GM12878 (cell line): ENCODE measurements around the gene FAM76B. TPM values are rescaled to one million over a fixed set of nuclear protein-coding genes. Genes with fewer than 3 reads are reported as not detected.

Source experiments
- ATAC-seq: fragments of 200-7000 bp; cut with Tn5 transposase; 3 replicates; pipeline ENCODE4 v1.9.1; 2020; ENCODE audit warnings: mild to moderate bottlenecking, moderate library complexity
- BruUV-seq: library from RNA; stranded (reverse); fragments of 400-500 nt; replicated peaks from 2 replicates; lab custom pipeline; 2021; lab: Mats Ljungman, UMichigan
- CTCF ChIA-PET: fragments of 300-600 bp; sonication (Branson Sonifier 250); formaldehyde crosslinking; extraction: SDS; loops from one replicate; lab custom pipeline; 2021; ENCODE audit warnings: inconsistent platforms; lab: Yijun Ruan, JAX
- POLR2A ChIA-PET: fragments of 350-600 bp; formaldehyde crosslinking; extraction: SDS; loops from one replicate; lab custom pipeline; 2021; ENCODE audit warnings: inconsistent platforms; lab: Charles Lee
- RAD21 ChIA-PET: fragments of 300-600 bp; sonication (Branson Sonifier 250); formaldehyde crosslinking; loops from one replicate; lab custom pipeline; 2023; ENCODE audit warnings: antibody characterized with exemption; ENCODE audit not compliant: unreplicated experiment; lab: Charles Lee
- SMC1A ChIA-PET: fragments of 300-600 bp; sonication (Branson Sonifier 250); formaldehyde crosslinking; loops from one replicate; lab custom pipeline; 2023; ENCODE audit not compliant: unreplicated experiment, uncharacterized antibody; lab: Charles Lee
- DNase-seq: peaks from one replicate; pipeline ENCODE4 v3.0.0-alpha.2; 2011; ENCODE audit warnings: low read depth, low spot score
- FAIRE-seq: peaks from 3 replicates; lab custom pipeline; 2011; peaks lifted over from hg19 to GRCh38; lab: Jason Lieb, UNC
- H2AFZ ChIP-seq: 2 replicates; pipeline ENCODE4 v1.6.0; 2011; ENCODE audit warnings: low read depth, low read length, control low read depth; ENCODE audit not compliant: control insufficient read depth
- H3K27ac ChIP-seq: 2 replicates; pipeline ENCODE4 v1.5.1; 2011; ENCODE audit warnings: control low read depth; ENCODE audit not compliant: control insufficient read depth, insufficient read depth
- H3K27me3 ChIP-seq, 2 experiments: replicated peaks in 1 of 2; 2 replicates each; pipeline versions ENCODE4 v1.6.0 to v1.6.1; 2011; ENCODE audit warnings: low read length in 1 of 2; ENCODE audit not compliant: control insufficient read depth in 2 of 2, insufficient read depth in 2 of 2
- H3K36me3 ChIP-seq, 2 experiments: 2 replicates each; pipeline ENCODE4 v1.5.1; 2011; ENCODE audit warnings: low read length in 1 of 2; ENCODE audit not compliant: control insufficient read depth in 2 of 2, insufficient read depth in 2 of 2
- H3K4me1 ChIP-seq: 2 replicates; pipeline ENCODE4 v1.6.1; 2011; ENCODE audit warnings: mild to moderate bottlenecking, low read length, moderate library complexity, mixed read lengths; ENCODE audit not compliant: control insufficient read depth, insufficient read depth
- H3K4me2 ChIP-seq: 2 replicates; pipeline ENCODE4 v1.6.0; 2011; ENCODE audit warnings: control low read depth; ENCODE audit not compliant: control insufficient read depth, insufficient read depth
- H3K4me3 ChIP-seq: fragments of 200-600 bp; sonication (generic); 2 replicates; pipeline ENCODE4 v1.5.1; 2016
- H3K79me2 ChIP-seq: 2 replicates; pipeline ENCODE4 v1.6.0; 2011; ENCODE audit warnings: low read length; ENCODE audit not compliant: control insufficient read depth, insufficient read depth
- H3K9ac ChIP-seq: 2 replicates; pipeline ENCODE4 v1.8.0; 2011; ENCODE audit warnings: low read length, control low read depth, mixed read lengths; ENCODE audit not compliant: control insufficient read depth, insufficient read depth
- H3K9me3 ChIP-seq: replicated peaks from 3 replicates; pipeline ENCODE4 v1.5.1; 2011; ENCODE audit warnings: mild to moderate bottlenecking, low read length; ENCODE audit not compliant: control insufficient read depth, insufficient read depth
- H4K20me1 ChIP-seq: 2 replicates; pipeline ENCODE4 v1.6.0; 2011; ENCODE audit not compliant: control insufficient read depth, insufficient read depth
- CHD4 ChIP-seq: fragments of 200-600 bp; sonication (generic); IDR thresholded peaks from 2 replicates; pipeline ENCODE4 v1.6.1; 2016; ENCODE audit warnings: mild to moderate bottlenecking
- KAT2A ChIP-seq: conservative IDR thresholded peaks from 2 replicates; pipeline ENCODE4 v1.6.1; 2011; ENCODE audit warnings: low read depth, low read length; ENCODE audit not compliant: control insufficient read depth
- RAD21 ChIP-seq: IDR thresholded peaks from 2 replicates; pipeline ENCODE4 v1.6.1; 2011; ENCODE audit warnings: mild to moderate bottlenecking, low read depth, low read length, moderate library complexity; ENCODE audit not compliant: insufficient read depth
- SMC3 ChIP-seq: IDR thresholded peaks from 2 replicates; pipeline ENCODE4 v1.6.1; 2011; ENCODE audit warnings: low read length, improper control_type of control experiment, borderline replicate concordance
- SUZ12 ChIP-seq: fragments of 200-600 bp; sonication (generic); IDR thresholded peaks from one replicate; pipeline ENCODE4 v1.6.1; 2018; ENCODE audit warnings: antibody characterized with exemption, mild to moderate bottlenecking; ENCODE audit not compliant: unreplicated experiment
- TBL1XR1 ChIP-seq: IDR thresholded peaks from 2 replicates; pipeline ENCODE4 v1.6.1; 2012; ENCODE audit warnings: low read depth, low read length, improper control_type of control experiment
- WRNIP1 ChIP-seq: IDR thresholded peaks from 2 replicates; pipeline ENCODE4 v1.6.1; 2011; ENCODE audit warnings: low read depth, low read length, improper control_type of control experiment, borderline replicate concordance
- ZZZ3 ChIP-seq: IDR thresholded peaks from 2 replicates; pipeline ENCODE4 v1.6.1; 2011; ENCODE audit warnings: low read depth; ENCODE audit not compliant: control insufficient read depth, insufficient read length
- WGBS: methylation state at CpG from one replicate; pipeline ENCODE4 v1.1.6; 2016; ENCODE audit warnings: low lambda C conversion rate; ENCODE audit not compliant: insufficient replicate concordance, insufficient coverage; ENCODE audit errors: missing lambda C conversion rate; 5-methylcytosine and 5-hydroxymethylcytosine counted together
- in situ Hi-C: fragments of 300-500 bp; cut with MboI; formaldehyde crosslinking; loops from 9 replicates; pipeline ENCODE4 v1.14.3; 2018; ENCODE audit warnings: mixed read lengths
- intact Hi-C: fragments of 100-400 bp; cut with micrococcal nuclease; formaldehyde crosslinking; loops from one replicate; pipeline ENCODE4 v1.14.2; 2022; ENCODE audit not compliant: unreplicated experiment
- polyA plus RNA-seq, 11 experiments: library from polyadenylated mRNA; depleted of rRNA in 4 of 11; unstranded in 6 of 11; stranded (reverse) in 5 of 11; fragments of >200 nt; fragmentation: Nextera tagmentation in 4 of 11; fragmentation: Illumina TruSeq in 1 of 11; extraction: Ambion mirVana in 4 of 11; extraction: Trizol in 1 of 11; gene quantifications; 1 replicate in 1 of 11; 2 replicates in 10 of 11; pipeline versions ENCODE4 v1.2.1 to v1.2.3, GENCODE V29; 2011 to 2016; ENCODE audit warnings: inconsistent platforms in 2 of 11, missing spikeins in 2 of 11, low read depth in 1 of 11
- total RNA-seq, 4 experiments: library from RNA; depleted of rRNA in 3 of 4; stranded (reverse); fragments of >200 nt in 3 of 4; fragmentation: Illumina TruSeq in 1 of 4; extraction: Trizol in 1 of 4; gene quantifications; 2 replicates each; pipeline versions ENCODE4 v1.2.1 to v1.2.3, GENCODE V29; 2013 to 2021
- TF ChIP-seq, protein P1 (sequence below), 3 experiments: IDR thresholded peaks in 2 of 3; conservative IDR thresholded peaks in 1 of 3; 2 replicates each; pipeline ENCODE4 v1.5.1; 2011; ENCODE audit warnings: low read depth in 3 of 3, low read length in 3 of 3, mild to moderate bottlenecking in 3 of 3, control low read depth in 2 of 3, moderate library complexity in 2 of 3, inconsistent platforms in 1 of 3, mixed read lengths in 1 of 3; ENCODE audit not compliant: control insufficient read depth in 2 of 3, insufficient read depth in 1 of 3; ENCODE audit errors: extremely low read depth in 1 of 3
- TF ChIP-seq, protein P2 (sequence below): fragments of 450-650 bp; IDR thresholded peaks from 2 replicates; pipeline ENCODE4 v1.6.1; 2017; ENCODE audit warnings: mild to moderate bottlenecking, low read depth, inconsistent platforms; ENCODE audit not compliant: poor library complexity, severe bottlenecking
- TF ChIP-seq, protein P3 (sequence below): fragments of 150-350 bp; IDR thresholded peaks from 2 replicates; pipeline ENCODE4 v1.6.1; 2014; ENCODE audit warnings: mild to moderate bottlenecking, low read depth, low read length

FAM76B gene
- total and polyA plus RNA-seq, 10 of the 15 experiments (the other 5 are each of a cell fraction or from before 2014, with no cell fraction given), result 13.5 to 56.8 (median 28.4) TPM

DNA sequence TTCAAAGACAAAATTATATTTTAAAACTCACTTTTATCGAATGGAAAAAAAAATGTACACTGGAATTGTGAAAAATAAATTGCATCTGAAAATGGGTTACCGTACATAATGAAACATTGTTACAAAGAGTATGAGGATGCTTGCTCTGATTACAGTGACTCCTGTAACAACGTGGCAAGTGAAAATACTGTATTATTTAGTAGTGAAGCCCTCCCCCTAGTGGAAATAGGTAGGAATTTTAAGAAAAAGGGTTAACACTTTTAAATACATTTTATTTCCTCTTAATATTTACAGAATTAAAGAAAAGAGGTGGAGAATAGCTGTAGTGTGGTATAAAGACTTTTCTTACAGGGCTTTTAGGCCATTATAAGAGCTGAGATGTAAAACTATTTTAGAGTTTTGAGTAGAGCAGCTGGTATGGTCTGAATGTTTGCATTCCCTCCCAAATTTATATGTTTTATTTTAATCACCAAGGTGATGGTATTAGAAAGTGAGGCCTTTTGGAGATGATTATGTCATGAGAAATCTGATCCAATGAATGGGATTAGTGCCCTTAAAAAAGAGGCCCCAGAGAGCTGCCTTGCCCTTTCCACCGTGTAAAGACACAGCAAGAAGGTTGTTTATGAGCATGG lies 25.2 kb downstream of the FAM76B start:
- H3K4me2 ChIP-seq, result no peak overlapping the region
- ATAC-seq, result peak; percentile 91
- no TSS peak for BruUV-seq
- ChIA-PET SMC1A (interaction anchor here (0.7 to 10.8 kb wide), 16 partner anchors 9 to 609 kb away, joined by 3 to 249 read pairs (median 4); partner anchors contain the start of genes CEP57 and FAM76B), CTCF (interaction anchor here (0.6 to 12.2 kb wide), 22 partner anchors 8 to 941 kb away, joined by 3 to 324 read pairs (median 4); partner anchors contain the start of gene SESN3), RAD21 (interaction anchor here (0.6 to 10.8 kb wide), 13 partner anchors 9 to 610 kb away, joined by 3 to 215 read pairs (median 4); partner anchors contain the start of genes CEP57, FAM76B and SESN3)
- H3K9me3 ChIP-seq, result no peaks in the 10 kb centered on the region
- no peak overlapping the region for H3K9ac ChIP-seq
- intact Hi-C loops, result loop anchor here (1.0 to 5.0 kb wide), 4 partner anchors 60 to 697 kb away; partner anchors contain the start of gene SRSF8
- H4K20me1 ChIP-seq, result no peaks in the 10 kb centered on the region
- peaks cover 0 to 2% of the 10 kb centered on the region in 2 experiments; a peak in 3 of 4 replicates for H3K36me3 ChIP-seq
- TF ChIP-seq, protein P1, sequence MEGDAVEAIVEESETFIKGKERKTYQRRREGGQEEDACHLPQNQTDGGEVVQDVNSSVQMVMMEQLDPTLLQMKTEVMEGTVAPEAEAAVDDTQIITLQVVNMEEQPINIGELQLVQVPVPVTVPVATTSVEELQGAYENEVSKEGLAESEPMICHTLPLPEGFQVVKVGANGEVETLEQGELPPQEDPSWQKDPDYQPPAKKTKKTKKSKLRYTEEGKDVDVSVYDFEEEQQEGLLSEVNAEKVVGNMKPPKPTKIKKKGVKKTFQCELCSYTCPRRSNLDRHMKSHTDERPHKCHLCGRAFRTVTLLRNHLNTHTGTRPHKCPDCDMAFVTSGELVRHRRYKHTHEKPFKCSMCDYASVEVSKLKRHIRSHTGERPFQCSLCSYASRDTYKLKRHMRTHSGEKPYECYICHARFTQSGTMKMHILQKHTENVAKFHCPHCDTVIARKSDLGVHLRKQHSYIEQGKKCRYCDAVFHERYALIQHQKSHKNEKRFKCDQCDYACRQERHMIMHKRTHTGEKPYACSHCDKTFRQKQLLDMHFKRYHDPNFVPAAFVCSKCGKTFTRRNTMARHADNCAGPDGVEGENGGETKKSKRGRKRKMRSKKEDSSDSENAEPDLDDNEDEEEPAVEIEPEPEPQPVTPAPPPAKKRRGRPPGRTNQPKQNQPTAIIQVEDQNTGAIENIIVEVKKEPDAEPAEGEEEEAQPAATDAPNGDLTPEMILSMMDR (IDR thresholded peaks at IDR 0.05 in 2 of 3, conservative IDR thresholded peaks at IDR 0.05 in 1 of 3; ENCODE audit: control insufficient read depth in 2 of 3, extremely low read depth in 1 of 3, insufficient read depth in 1 of 3, low read depth in 3 of 3, low read length in 3 of 3), result peak; percentile 43 to 66 (median 46); a peak in 5 of 6 replicates
- TF ChIP-seq TBL1XR1, result no peak
- TF ChIP-seq, protein P2, sequence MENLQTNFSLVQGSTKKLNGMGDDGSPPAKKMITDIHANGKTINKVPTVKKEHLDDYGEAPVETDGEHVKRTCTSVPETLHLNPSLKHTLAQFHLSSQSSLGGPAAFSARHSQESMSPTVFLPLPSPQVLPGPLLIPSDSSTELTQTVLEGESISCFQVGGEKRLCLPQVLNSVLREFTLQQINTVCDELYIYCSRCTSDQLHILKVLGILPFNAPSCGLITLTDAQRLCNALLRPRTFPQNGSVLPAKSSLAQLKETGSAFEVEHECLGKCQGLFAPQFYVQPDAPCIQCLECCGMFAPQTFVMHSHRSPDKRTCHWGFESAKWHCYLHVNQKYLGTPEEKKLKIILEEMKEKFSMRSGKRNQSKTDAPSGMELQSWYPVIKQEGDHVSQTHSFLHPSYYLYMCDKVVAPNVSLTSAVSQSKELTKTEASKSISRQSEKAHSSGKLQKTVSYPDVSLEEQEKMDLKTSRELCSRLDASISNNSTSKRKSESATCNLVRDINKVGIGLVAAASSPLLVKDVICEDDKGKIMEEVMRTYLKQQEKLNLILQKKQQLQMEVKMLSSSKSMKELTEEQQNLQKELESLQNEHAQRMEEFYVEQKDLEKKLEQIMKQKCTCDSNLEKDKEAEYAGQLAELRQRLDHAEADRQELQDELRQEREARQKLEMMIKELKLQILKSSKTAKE, result peak; percentile 41
- TF ChIP-seq, protein P3, sequence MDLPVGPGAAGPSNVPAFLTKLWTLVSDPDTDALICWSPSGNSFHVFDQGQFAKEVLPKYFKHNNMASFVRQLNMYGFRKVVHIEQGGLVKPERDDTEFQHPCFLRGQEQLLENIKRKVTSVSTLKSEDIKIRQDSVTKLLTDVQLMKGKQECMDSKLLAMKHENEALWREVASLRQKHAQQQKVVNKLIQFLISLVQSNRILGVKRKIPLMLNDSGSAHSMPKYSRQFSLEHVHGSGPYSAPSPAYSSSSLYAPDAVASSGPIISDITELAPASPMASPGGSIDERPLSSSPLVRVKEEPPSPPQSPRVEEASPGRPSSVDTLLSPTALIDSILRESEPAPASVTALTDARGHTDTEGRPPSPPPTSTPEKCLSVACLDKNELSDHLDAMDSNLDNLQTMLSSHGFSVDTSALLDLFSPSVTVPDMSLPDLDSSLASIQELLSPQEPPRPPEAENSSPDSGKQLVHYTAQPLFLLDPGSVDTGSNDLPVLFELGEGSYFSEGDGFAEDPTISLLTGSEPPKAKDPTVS, result no peak
- TF ChIP-seq SUZ12, result no peak
- no peak for TF ChIP-seq KAT2A
- TF ChIP-seq SMC3, result peak; percentile 88
- TF ChIP-seq CHD4, result no peak
- TF ChIP-seq ZZZ3, result no peak
- TF ChIP-seq RAD21, result peak; percentile 83
- TF ChIP-seq WRNIP1, result no peak
- TF ChIP-seq, all 136 proteins: peak for 4
- 25% methylated on average over 4 of the region's 4 CpGs for WGBS
- no peak for DNase-seq
- POLR2A ChIA-PET, result interaction anchor here (0.6 kb wide), 1 partner anchor 503 kb away, joined by 6 read pairs; no protein-coding TSS in a partner anchor
- no peak overlapping the region for H3K4me3 ChIP-seq
- H3K79me2 ChIP-seq, result no peaks in the 10 kb centered on the region
- no peaks in the 10 kb centered on the region for H3K27me3 ChIP-seq
- in situ Hi-C loops, result loop anchor here (5.0 kb wide), 1 partner anchor 612 kb away; no protein-coding TSS in a partner anchor
- H3K4me1 ChIP-seq, result no peaks in the 10 kb centered on the region
- no peak overlapping the region for H2AFZ ChIP-seq
- FAIRE-seq, result peak; percentile 79
- no peak overlapping the region for H3K27ac ChIP-seq
